ENCODE results near the gene PLPP4.

- no peak for TF ChIP-seq CTCF (IDR thresholded peaks at IDR 0.05)
- TF ChIP-seq POLR2A (IDR thresholded peaks at IDR 0.05) = no peak
These were observed 575 bp downstream of the PLPP4 start for GRCh38 chr10:120457431-120458172.
